Activated CD4-positive, CD25-positive, alpha-beta regulatory T cell treated with anti-CD3 and anti-CD28 coated beads, Interleukin-2, amount 50 U/mL, for 16 hours (primary cell): Measurements from ENCODE around the gene AQP7.
"Not testable (repeated sequence)": the region's sequence is repeated elsewhere in the genome, so short reads cannot be mapped to it uniquely, and the experiment has no call there.

Source experiments
- DNase-seq: peaks from one replicate; pipeline ENCODE4 v3.0.0-alpha.2; 2020; ENCODE audit warnings: low read depth, low spot score

AQP7 gene

DNA sequence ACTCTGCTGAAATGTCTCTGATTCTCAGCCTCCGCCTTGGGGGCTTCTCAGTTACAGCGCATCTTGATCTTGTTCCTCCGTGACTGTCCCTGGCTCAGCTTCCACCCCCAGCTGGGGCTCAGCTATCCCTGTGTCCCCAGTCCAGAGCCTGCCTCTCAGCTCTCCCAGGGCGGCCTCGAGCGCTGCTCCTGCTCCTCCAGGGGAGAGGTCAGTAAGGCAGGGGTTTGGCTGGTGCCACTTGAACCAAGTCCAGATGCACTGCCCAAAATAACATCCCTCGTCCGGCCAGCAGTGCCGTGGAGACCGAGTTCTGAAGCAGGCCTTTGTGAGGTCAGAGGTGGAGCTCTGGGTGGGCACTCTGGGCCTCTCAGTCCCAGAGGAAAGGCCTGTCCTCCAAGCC is at the start of gene AQP7:
TSS of gene AQP7 (minus strand) at position 198 of the 400 bp plus-strand sequence. CDS start 1,306 bp downstream, outside the sequence.
- not testable (repeated sequence) for DNase-seq

GRCh38 chr9:33450621-33451146 is 48.3 kb upstream of the AQP7 start:
- no peak for DNase-seq

- DNase-seq: no peak
Observed at GRCh38 chr9:33449715-33450114, 47.3 kb upstream of the AQP7 start.

- no peak for DNase-seq
Observed at GRCh38 chr9:33447799-33448553, 45.6 kb upstream of the AQP7 start.

GRCh38 chr9:33446946-33447798 is 44.8 kb upstream of the AQP7 start, which contains the start of gene AQP3:
Gene AQP3 (minus strand): TSS chr9:33447593. CDS start chr9:33447530, 63 bp downstream.
- DNase-seq: peak; percentile 33

- peak; percentile 25 for DNase-seq
Observed at GRCh38 chr9:33446240-33446945, 44.0 kb upstream of the AQP7 start.

DNA sequence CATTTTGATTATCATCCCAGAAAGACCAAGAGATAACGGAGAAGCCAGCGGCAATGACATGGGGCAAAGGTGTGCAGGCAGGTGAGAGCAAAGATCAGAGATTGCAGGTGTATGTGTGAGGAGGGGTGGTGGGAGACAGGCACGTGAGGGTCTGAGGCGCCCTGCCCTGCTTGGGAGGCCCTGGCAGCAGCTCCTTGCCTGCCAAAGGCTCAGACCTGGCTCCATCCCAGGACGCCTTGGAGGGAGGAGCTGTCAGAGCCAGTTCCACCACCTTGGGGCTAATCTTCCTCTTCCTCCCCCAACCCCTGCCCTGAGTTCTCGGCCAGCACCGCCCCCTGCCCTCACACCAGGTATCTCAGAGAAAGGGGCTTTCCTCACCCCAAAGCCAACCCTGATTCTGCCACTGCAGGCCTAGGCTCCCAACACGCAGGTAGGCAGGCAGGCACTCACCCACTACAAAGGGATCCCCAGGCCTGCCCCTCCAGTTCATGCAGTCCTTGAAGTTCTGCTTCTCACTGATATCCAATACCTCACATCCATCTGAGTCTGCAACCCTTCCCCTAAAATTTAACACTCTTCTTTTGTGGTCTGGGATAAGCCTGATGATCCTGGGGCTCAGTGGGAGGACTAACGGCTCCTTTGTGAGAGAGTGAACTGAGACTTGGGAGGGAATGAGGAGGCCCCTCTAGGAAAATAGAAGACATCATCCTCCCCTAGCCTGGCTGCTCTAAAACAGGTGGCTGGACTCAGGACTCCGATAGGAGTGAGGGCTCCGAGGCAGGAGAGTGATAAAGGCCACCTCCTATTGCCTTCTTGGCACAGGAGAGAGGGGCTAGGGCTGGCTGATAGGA is 43.2 kb upstream of the AQP7 start:
- DNase-seq: no peak

- DNase-seq: no peak
Observed at GRCh38 chr9:33443464-33444154, 41.2 kb upstream of the AQP7 start.

- DNase-seq: no peak
Observed at GRCh38 chr9:33443047-33443446, 40.7 kb upstream of the AQP7 start.

- DNase-seq: no peak
Observed at GRCh38 chr9:33442125-33442524, 39.8 kb upstream of the AQP7 start.

GRCh38 chr9:33440609-33441008 is 38.2 kb upstream of the AQP7 start:
- DNase-seq: no peak

- no peak for DNase-seq
Observed at GRCh38 chr9:33440204-33440603, 37.8 kb upstream of the AQP7 start.

GRCh38 chr9:33439731-33440130 is 37.4 kb upstream of the AQP7 start:
- no peak for DNase-seq

- no peak for DNase-seq
Observed at GRCh38 chr9:33438926-33439680, 36.7 kb upstream of the AQP7 start.

- no peak for DNase-seq
Observed at GRCh38 chr9:33437898-33438297, 35.5 kb upstream of the AQP7 start.

- no peak for DNase-seq
Observed at GRCh38 chr9:33437205-33437604, 34.8 kb upstream of the AQP7 start.

DNA sequence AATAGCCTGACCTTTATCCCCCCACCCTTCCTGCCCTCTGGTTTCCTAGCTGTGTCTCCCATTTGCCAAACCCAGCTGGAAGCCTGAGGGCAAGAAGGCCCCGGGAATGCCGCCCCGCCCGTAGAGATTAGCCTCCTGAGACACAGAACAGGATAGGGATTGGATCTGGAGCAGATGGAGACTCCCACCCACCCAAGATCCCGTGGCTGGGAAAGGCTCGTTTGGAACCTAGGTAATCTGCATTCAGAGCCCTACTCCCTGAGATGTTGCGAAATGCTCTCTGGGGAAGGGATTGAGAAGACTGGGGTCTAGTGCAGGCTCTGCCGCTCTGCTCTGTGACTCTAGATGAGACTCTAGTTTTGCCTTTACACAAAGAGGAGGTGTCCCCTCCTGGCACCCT is 34.1 kb upstream of the AQP7 start:
- DNase-seq: no peak

- no peak for DNase-seq
Observed at GRCh38 chr9:33435821-33436277, 33.5 kb upstream of the AQP7 start.

DNA sequence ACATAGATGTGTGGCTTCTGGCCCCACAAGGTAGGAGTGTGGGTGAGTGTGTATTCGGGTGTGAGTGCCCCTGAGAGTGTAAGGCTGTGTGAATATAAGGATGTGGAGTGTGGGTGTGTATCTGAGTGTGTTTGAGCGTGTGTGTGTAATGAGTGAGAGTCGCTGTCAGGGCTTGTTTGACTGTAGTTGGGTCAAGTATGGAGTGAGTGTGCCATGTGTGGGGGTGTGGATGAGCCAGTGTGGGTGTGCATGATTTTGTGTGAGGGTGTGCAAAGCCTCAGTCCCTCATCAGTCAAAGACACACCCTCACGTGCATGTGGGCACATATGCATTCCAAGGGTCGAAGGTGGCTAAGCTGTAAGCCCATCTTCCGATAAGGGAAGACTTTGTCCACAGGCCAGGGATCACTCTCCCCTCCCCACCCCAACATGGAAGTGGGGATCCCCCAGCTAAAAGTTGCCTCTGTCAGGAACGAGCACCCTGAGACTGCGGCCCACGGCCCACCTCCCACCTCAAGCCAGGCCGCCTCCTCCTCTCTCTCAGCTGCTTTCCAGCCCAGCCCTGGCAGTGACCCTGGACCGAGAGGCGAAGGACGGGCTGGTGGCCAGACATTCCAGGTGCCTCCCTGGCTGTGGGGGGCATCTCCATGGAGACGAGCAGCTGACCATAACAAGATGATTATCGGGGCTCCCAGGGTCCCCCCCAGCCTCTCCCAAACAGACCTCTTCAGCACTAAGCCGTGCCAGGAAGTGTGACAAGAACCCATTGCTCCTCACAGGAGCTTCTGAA is 32.1 kb upstream of the AQP7 start:
- DNase-seq: no peak
